HG03135 (cell line): ENCODE measurements around the gene KIAA0825.

Source experiments
- ATAC-seq: cut with Tn5 transposase; IDR thresholded peaks from one replicate; pipeline ENCODE4 v1.9.1; 2021; ENCODE audit warnings: mild to moderate bottlenecking, moderate library complexity; ENCODE audit not compliant: unreplicated experiment

The KIAA0825 gene

DNA sequence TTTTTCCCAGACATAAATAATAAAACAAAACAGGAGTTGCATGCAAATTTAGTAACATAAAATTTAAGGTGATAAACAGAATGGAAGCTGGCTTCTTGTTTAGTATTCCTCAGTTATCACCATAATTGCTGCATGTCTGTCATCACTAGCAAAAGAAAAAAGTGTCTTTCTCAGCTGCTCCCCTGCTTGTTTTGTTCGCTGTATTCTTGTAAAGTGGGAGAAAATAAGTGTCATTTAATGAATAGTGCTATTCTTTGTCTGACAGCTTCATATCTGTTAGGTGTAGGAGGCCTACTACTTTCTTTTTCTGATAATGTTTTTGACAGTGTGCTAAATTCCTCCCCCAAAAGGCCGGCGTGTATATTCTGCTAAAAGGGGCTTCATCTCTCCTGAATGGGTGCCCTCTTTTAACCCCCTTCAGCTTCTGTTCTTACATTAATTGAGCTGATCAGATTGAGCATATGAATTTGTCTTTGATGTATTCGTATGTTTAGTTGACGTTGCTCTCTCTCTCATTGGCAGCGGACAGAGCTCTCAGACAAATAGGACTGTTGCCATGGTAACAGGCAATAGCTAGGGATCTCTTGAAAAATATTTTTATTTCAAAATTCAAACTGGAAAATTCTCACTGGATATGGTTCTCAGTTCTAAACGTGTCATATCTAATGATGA lies 303.8 kb downstream of the KIAA0825 start:
- ATAC-seq, result no peak

DNA sequence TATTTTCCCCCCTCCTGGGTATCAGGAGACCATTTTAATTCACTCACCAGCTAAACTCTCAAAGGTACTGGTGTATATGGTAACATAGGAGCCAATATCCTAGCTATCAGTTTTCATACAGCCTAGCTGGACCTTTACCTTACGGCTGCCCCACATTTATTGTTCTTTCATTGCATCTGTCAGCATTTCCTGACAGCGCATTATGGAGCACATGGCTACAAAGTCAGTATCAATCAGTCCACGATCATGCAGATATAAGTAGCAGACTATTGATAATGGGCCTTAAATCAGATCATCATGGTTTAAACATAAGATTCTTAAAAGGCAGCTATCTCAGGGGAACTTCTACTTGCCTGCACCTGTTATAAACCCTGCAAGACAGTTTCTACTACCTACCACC lies 304.7 kb downstream of the KIAA0825 start:
- no peak for ATAC-seq

DNA sequence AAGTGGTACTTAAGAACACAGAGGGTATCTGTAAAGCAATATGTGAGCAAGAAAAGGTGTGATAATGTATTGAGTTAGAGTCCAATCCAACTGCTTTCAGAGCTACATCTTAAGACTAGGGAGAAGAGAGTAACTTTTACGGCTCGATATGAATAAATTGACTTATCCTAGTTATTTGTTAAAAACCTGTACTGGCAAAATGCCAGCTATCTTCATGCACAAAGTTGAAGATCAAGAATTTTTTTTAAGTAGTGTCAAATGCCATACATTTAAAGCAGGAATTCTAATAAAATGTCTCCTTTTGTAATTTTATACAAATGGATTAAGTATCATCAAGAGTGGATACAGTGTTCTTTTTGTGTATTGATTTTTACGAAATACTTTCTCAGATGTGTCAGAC lies 305.2 kb downstream of the KIAA0825 start:
- ATAC-seq, result no peak

DNA sequence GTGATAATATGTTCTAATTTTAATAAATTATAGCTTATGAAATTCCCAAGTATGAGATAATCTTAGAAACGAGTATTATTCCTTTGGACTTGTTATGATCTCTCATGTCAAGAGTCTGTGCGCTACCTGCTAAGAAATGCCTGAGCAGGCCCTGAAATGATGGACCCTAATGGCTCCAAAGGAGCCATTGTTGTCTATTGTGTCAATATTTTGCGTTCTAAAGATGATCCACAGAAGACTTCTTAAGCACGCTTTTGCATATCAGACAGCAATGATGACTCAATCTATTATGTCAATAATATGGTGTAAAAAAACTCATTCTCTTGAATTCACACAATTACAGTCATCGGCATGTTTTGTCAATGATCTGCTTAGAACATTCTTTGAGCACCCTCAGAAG lies 306.1 kb downstream of the KIAA0825 start:
- no peak for ATAC-seq

DNA sequence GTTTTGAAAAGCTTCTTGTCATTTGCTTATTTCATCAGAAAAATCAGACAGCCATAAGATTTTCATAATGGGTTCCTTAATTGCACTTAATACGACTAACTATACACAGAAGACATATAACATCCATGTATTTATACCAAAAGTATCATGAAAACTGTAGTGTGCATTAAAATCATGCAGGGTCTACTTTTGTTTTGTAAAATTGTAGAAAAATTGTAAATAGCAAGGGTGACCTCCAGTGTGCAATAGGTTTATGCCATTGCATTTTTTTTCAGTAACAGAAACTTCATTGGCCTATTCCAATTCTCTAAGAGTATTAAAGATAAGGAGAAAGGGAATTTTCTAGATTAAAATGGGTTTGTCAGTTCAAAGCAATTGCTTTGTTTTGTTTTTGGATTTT lies 307.6 kb downstream of the KIAA0825 start:
- ATAC-seq, result no peak

DNA sequence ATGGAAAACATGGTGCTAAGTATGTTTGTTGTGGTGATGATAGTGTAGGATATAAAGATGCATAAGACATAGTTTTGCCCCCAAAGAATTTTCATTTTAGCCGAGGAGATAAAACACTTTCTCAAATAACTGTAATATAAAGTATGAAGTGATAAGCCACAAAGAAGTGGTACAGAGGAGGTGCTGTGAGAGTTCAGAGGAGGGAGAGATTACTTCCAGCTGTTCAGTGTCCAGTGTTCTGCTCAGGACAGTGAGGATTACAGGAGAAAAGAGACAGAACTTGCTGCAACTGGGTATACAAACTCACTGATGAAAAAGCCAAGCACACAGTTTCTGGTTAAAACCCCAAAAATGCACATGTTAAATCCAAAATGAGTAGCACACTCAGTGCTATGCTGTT lies 309.3 kb downstream of the KIAA0825 start:
- ATAC-seq, result no peak

DNA sequence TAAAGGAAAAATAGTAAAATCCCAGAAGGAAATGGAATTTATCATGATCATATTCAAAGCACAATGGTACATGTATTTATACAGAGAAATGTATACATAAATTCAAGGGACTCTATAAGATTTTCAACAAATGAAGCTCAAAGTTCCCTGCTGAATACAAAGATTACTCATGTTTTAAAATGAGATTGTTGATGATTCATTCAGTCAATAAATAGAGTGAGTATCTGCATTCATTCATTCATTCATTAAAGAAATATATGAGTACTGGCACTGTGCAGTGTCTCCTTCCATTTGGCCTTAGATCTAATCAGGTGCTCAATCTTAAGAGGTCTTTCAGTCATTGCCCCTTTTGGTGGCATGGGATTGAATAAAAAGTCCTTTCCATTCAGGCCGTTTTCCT lies 310.0 kb downstream of the KIAA0825 start:
- no peak for ATAC-seq

DNA sequence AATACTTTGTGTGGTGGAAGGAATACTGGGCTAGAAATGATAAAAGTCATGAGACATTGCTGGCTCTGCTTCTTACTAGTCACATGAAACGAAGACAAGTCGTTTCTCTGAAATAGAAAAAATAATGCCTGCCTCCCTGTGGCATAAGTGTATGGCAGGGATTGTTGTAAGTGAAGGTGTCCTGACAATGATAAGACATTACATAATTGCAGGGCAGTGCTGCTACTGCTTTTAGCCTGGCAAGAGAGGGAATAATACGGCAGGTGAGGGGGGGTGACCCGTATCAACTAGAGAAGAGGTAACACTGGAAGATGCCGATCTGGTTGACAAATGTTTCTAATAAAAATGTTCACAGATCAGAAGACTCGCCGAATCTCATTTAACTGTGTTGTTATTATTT lies 314.3 kb downstream of the KIAA0825 start:
- ATAC-seq, result no peak

DNA sequence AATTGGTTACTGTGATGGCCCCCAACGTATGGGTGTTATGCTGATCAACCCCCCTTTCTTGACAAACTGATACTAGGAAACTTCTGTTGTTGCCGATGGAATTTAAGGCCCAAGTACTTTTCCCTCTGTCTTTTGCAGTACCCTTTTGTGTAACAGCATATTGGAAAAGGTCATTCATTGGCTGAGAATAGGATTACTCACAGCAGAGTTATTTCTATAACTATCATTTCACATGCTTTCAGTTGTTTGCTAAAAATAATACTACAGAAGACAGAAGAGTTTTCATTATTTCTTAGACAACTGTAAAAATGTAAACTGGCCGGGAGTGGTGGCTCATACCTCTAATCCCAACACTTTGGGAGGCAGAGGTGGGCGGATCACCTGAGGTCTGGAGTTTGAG lies 329.5 kb downstream of the KIAA0825 start:
- ATAC-seq, result no peak

DNA sequence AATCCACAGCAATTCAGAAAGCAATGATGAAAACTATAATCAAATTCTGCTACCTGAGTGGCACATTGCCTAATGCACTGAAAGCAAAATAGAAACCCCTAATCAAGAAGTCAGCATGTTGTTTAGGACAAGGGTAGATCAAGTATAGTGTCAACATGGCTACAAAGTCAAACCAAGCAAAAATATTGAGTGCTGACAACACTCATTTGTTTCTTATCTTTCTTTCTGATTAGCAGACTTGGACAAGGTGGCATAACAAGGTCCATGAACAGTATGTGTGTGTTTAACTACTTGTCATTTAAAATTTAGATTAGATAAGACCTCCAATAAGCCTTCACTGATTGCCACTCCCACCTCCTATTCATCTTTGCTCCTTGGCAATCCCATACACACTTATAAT lies 332.4 kb downstream of the KIAA0825 start:
- no peak for ATAC-seq

DNA sequence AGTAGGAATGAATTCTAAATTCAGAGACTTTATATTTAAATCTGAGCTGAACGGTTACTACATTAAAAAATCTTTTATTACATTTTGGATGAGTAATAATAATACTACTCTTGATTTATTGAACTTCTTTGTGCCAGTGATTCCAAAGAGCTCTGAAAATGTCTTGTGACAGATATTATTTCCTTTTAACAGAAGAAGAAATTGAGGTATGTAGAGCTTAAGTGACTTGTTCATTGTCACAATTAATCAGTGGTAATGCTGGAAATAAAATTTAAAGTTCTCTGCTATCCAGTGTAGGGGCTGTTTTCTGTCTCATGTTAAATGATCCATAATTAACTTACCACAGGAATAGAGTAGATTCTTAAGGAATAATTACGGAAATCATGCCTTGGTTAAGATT lies 335.3 kb downstream of the KIAA0825 start:
- ATAC-seq, result no peak

DNA sequence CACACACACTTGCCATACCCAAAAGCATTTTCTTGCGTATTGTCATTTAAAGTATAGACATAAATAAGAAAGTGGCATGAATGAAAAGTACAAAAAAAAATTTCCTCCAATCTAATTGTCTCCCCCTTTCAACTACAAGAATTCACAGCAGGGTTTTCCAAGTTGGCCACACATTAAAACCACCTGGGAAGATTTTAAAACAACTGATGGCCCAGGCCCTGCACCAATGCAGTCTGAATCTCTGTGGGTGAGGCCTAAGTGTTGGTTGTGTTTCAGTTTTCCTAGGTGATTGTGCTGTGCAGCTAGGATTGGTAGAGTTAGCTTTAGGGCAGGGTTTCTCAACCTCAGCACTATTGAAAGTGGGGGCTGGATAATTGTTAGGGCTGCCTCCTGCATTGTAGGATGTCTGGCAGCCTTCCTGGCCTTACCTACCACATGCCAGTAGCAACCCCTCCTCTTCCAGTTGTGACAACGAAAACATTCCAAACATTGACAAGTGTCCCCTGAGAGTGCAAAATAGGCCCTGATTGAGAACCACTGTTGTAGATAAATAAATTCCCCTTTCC lies 337.1 kb downstream of the KIAA0825 start:
- ATAC-seq, result no peak

DNA sequence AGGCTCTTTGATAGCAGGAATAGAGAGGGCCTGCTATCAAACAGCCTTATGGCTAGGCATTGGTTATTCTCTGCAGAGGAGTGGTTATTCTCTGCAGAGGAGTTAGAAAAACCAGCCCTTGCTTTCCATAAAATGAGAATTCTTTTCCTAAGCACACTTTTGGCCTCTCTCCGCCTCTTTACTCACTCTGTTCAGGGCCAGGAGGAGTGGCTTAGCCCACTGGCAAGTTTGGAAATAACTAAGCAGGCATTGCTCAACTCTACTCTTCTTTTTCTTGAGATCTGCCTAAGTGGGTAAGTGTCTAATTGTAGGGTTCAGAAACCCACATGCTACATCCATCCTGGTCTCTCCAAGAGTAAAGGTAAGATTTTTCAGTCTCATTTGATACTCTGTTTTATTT lies 341.7 kb downstream of the KIAA0825 start:
- no peak for ATAC-seq

DNA sequence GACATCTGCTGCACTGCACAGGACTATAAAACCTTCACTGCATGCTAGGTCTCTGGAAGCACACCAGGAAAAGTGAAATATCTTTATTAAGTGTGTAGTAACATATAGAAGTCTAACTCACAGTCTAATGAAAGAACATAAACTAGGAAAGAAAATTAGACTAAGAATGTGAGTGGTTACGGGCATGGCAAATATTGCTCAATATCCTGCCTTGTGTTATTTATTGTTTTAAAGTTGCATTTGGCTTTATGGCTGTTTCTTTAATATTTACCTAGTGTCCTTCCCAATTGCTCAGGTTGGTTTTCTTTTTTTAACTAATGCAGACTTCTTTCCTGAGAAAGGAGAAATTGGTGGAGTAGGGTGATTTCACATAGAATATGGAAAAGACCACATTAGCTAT lies 342.4 kb downstream of the KIAA0825 start:
- ATAC-seq, result no peak

DNA sequence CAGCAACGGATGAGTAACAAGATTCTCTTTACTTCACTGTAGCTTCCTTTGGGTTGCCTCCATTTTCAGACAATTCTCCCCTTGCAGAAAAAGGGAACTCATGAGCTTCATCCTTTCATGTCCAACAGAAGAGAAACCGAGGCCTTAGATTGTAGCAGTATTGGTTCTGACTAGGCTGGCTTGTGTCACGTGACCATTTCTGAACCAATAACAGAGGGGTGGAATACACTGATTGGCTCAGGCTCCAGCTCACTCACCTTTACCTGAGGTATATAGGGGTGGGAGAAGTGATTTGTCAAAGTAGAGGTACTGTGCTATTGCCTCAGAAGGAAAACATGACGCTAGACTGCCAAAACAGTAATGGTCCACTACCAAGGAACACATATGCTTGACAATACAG lies 343.7 kb downstream of the KIAA0825 start:
- no peak for ATAC-seq

DNA sequence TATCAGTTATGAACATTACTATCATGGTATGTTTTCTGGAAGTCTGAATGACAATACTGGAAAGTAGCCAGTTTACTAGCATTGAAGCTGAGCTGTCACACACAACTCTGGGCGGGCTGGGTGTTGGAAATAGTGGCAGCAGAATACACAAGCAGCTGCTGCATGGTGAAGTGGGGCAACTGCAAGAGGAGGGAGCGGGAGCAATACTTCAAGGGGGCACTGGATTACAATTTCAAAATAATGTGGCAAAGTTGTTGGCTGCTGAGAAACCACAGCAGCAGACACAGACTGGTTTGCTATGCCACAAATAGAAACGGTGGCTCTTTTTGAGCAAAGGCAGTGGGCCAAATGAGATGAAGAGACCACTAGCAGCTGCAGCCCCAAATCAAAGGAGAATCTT lies 350.2 kb downstream of the KIAA0825 start:
- ATAC-seq, result no peak

DNA sequence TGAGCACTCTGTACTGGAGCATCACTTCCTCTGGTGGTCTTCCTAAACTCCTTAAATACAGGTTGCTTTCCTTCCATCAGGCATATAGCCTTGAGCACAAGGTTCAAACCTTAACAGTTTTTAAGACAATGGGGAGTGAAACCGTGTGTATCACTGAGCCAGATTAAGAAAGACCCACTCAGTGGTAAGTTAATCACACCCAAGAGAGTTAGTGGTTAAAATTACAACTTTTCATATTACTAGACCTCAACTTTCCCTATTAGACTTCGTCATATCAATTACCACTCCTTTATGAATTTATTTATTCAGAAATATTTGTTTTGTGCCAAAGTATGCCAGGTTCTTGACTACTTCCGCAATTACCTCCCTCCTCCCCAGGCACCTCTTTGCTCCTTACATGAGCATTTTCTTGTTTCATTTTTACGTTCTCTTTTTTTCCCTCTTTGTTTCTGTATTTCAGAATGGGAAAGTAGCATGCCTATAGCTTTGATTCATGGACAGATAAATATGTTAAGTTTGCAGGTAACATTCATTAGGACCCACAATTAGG lies 351.0 kb downstream of the KIAA0825 start:
- ATAC-seq, result no peak

DNA sequence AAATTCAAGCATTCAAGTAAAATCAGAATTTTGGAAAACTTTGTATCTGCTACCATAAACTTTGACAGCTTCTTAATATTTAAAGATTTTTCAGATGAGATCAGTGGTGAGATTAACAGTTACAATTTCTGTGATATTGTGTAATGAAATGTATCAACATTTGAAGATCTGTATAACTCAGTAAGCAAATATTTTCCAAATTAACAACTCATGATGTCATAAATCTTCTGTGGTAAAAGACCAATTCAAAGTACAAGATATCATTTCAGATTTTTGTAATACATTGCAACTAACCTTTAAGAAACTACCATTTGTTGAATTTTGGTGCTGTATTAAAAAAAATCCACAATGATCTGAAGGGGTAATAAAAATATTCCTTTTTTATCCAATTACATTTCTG lies 352.2 kb downstream of the KIAA0825 start:
- no peak for ATAC-seq

DNA sequence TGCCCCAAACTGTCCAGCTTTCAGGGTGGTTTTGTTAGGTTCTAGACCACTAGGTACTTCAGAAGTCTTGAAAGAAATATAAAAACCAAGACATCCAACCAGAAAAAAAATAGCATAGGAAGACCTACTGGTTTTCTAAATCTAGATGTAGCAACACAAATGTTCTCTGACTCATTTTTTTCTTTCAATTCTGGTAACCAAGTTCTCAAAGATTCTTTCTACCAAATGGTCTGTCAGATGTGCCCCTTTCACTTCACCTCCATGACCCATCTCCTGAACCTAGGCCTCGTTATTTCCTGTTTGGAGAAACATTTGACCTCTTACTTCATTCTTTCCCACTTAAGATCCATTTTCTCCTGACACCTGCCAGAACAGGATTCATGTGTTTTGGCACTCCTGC lies 355.3 kb downstream of the KIAA0825 start:
- no peak for ATAC-seq

DNA sequence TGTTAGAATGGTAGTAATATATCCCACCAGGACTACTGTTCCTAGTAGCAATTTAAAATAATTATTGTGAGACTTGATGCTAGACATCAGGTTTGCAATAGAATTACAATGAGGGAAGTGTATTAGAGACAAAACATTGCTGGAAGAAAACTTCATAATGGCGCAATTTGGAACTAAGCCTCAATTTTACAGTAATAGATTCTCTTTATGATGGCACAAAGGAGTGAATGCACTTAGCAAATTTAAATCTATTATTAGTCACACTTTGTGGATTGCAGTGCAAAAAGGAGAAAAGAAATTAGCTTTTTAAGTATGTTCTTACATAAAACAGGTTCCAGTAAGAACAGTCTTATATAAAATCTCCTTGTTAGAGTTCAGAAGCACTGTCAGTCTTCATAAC lies 358.3 kb downstream of the KIAA0825 start:
- ATAC-seq, result no peak

DNA sequence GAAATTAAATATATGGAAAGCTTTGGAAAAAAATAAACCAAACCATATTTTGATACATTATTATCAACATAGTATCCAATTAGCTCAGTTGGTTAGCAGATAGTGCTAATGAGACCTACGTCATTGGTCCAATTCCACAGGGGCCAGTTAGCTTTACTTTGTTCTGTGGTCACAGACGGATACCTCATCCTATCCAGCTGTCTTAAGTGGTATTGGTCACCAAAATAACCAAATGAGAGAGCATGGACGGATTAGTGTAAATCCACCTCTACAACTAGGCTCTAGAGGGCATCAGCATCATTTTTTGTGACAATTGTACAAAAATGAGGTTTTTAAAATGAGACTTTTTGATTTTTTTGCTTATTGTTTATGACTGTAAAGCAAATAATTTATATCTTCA lies 364.2 kb downstream of the KIAA0825 start:
- no peak for ATAC-seq

DNA sequence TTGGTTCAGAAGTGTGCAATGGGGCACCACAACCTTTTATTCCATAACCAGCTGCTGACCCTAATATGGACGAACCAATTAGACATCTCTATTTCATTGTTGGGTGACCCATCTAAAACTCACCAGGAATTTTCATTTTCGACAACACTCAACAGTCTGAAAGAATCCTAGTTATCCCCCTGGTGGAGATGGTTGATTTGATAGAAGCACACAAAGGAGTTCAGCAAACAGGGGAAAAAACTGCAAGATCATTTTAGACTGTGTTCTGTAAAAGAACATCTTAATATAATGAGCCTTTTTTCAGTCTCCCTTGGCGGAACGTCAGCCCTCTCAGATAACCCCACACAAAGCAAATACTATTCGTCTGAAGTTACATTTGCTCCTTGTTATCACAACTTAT lies 367.4 kb downstream of the KIAA0825 start:
- no peak for ATAC-seq

DNA sequence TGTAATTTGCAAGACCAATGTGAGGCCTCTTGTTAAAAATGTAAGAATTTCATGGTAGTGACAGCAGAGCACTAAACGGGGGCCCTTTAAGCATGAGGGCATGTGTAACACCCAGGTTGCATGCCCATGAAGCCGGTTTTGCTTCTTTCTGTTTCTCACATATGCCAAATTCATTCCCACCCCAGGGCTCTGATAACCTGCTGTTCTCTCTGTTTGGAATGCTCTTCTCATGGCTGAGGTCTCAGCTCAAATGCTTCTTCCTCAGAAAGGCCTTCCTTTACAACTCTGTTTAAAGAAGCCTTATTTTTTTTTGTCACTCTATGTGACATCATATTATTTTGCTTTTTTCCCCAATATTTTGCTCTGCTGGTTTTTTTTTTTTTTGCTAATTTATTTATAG lies 369.0 kb downstream of the KIAA0825 start:
- ATAC-seq, result no peak
